NB4 (cell line): ENCODE data around the gene PROM1.

ENCODE experiments used
- DNase-seq: peaks from one replicate; pipeline ENCODE4 v3.0.0; 2010; ENCODE audit warnings: low read depth
- H3K4me3 ChIP-seq: one replicate; pipeline ENCODE4 v1.5.1; 2011; ENCODE audit warnings: mild to moderate bottlenecking, low read depth, low read length, moderate library complexity
- MAX ChIP-seq: IDR thresholded peaks from 2 replicates; pipeline ENCODE4 v1.6.1; 2011; ENCODE audit warnings: low read depth, low read length
- MYC ChIP-seq: IDR thresholded peaks from 2 replicates; pipeline ENCODE4 v1.6.1; 2011; ENCODE audit warnings: low read depth, low read length
- POLR2A ChIP-seq: IDR thresholded peaks from 2 replicates; pipeline ENCODE4 v1.6.1; 2011; ENCODE audit warnings: mild to moderate bottlenecking; ENCODE audit not compliant: insufficient read length; ENCODE audit errors: extremely low read depth
- TF ChIP-seq, protein P1 (sequence below): IDR thresholded peaks from one replicate; pipeline ENCODE4 v1.5.1; 2012; ENCODE audit warnings: low read depth, low read length

PROM1 gene

GRCh38 chr4:16037901-16038300 lies 45.9 kb downstream of the PROM1 start:
- no peak overlapping the region for H3K4me3 ChIP-seq
- no peak for DNase-seq
- TF ChIP-seq, protein P1, sequence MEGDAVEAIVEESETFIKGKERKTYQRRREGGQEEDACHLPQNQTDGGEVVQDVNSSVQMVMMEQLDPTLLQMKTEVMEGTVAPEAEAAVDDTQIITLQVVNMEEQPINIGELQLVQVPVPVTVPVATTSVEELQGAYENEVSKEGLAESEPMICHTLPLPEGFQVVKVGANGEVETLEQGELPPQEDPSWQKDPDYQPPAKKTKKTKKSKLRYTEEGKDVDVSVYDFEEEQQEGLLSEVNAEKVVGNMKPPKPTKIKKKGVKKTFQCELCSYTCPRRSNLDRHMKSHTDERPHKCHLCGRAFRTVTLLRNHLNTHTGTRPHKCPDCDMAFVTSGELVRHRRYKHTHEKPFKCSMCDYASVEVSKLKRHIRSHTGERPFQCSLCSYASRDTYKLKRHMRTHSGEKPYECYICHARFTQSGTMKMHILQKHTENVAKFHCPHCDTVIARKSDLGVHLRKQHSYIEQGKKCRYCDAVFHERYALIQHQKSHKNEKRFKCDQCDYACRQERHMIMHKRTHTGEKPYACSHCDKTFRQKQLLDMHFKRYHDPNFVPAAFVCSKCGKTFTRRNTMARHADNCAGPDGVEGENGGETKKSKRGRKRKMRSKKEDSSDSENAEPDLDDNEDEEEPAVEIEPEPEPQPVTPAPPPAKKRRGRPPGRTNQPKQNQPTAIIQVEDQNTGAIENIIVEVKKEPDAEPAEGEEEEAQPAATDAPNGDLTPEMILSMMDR, result no peak
- TF ChIP-seq MAX, result no peak
- no peak for TF ChIP-seq POLR2A
- no peak for TF ChIP-seq MYC

DNA sequence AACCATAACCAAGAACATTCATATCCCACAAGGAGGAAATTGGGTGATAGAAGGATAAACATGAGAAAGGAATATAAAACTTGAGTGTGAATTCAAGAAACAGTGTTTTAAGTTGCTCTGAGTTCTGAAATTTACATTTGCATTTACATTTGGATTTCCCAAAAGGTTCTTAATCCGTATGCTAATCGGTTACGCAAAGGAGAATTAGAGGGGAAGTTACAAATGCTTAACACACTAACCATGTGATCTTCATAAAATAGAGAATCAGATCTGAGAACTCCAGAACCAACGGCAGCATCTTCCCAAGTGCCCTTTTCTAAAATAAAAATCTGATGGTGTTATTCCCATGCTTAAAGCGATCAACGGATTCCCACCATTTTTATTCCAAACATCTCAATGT lies 48.0 kb downstream of the PROM1 start:
- H3K4me3 ChIP-seq, result no peak overlapping the region
- DNase-seq, result no peak
- TF ChIP-seq MAX (no peak), MYC (no peak), POLR2A (no peak)
- TF ChIP-seq, protein P1, result no peak

GRCh38 chr4:16034010-16034748 lies 49.6 kb downstream of the PROM1 start:
- TF ChIP-seq POLR2A (no peak), MAX (no peak), MYC (no peak)
- TF ChIP-seq, protein P1, result no peak
- H3K4me3 ChIP-seq, result no peak overlapping the region
- no peak for DNase-seq

- DNase-seq, result no peak
- TF ChIP-seq MAX, result no peak
- TF ChIP-seq, protein P1, result no peak
- TF ChIP-seq MYC, result no peak
- TF ChIP-seq POLR2A, result no peak
- H3K4me3 ChIP-seq, result no peak overlapping the region
Measured at GRCh38 chr4:16032396-16032770, 51.4 kb downstream of the PROM1 start.

DNA sequence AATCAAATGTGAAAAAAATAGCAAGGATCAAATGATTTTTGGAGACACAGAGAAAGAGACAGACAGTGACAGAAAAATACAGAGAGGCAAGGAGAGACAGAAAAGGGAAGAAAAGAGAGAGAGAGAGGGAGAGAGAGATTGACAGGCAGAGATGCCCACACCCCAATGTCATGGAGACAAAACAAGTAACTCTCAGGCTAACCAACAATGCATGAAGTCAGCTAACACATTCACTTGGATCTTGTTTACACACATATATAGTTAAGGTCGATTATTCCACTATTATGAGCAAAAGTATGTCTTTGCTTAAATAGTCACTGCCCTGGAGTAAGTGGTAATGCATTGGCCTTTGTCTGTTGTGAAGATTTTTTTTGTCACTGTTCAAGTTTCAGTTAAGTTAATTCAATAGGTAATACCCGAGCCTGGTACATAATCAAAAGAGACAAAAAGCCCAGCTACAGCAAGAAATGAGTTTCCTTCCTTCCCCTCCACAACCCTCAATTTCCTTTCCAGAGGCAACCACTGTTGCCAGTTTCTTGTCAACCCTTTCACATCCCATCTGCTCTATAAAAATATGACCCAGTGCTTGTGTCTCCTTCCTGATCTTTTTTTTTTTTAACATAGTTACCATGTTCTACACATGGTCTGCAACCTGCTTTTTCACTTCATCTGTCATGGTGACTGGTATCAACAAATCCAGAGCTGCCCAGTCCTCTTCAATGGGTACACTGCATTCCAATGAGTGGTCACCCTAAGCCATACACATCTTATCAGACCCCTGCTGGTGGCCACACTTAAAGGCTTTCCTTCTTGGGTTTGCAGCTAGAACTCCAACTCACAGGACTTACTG lies 52.1 kb downstream of the PROM1 start:
- TF ChIP-seq MAX, result no peak
- no peak overlapping the region for H3K4me3 ChIP-seq
- no peak for DNase-seq

DNA sequence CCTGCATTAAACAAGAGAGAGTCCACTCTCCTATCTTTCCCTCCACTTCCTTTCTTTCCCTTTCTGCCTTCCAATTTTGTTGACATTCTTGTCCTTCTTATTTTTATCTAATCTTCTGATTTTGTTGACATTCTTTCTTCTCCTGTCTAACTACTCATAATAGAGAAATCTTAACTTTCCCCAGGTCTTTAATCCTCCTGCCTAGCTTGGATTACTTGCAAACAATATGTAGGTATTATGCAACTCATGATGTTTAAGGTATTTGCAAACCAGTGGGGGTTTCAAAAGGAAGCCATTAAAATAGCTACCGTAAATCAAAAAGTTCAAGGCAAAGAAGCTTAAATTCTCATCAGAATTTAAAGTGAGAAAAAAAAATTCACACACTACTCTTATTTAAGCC lies 53.9 kb downstream of the PROM1 start:
- no peak for DNase-seq
- TF ChIP-seq MYC (no peak), MAX (no peak), POLR2A (no peak)
- TF ChIP-seq, protein P1, result no peak
- H3K4me3 ChIP-seq, result no peak overlapping the region
